PC-3 (cell line): ENCODE data around the gene DALRD3. TPM values are rescaled to one million over a fixed set of nuclear protein-coding genes. Genes with fewer than 3 reads are reported as not detected.

ENCODE experiments used
- ATAC-seq: fragments of 200-7000 bp; cut with Tn5 transposase; 2 replicates; pipeline ENCODE4 v1.9.1; 2020; ENCODE audit warnings: mild to moderate bottlenecking, moderate library complexity
- BruUV-seq: library from RNA; stranded (reverse); fragments of 400-500 nt; replicated peaks from 2 replicates; lab custom pipeline; 2021; lab: Mats Ljungman, UMichigan
- CTCF ChIA-PET: fragments of 300-600 bp; sonication (Branson Sonifier 250); formaldehyde crosslinking; loops from one replicate; lab custom pipeline; 2022; ENCODE audit warnings: antibody characterized with exemption; lab: Charles Lee
- POLR2A ChIA-PET: fragments of 300-600 bp; sonication (Branson Sonifier 250); formaldehyde crosslinking; loops from one replicate; lab custom pipeline; 2022; ENCODE audit warnings: antibody characterized with exemption; ENCODE audit not compliant: unreplicated experiment; lab: Charles Lee
- DNase-seq: peaks from one replicate; pipeline ENCODE4 v3.0.0-alpha.2; 2015
- H2AFZ ChIP-seq: fragments of 300-600 bp; sonication (generic); 2 replicates; pipeline ENCODE4 v1.6.0; 2016; ENCODE audit warnings: antibody characterized with exemption, low read length
- H3F3A ChIP-seq: fragments of 300-600 bp; sonication (generic); one replicate; pipeline ENCODE4 v1.6.0; 2017; ENCODE audit warnings: antibody characterized with exemption, low read length, control low read depth, mild to moderate bottlenecking; ENCODE audit not compliant: unreplicated experiment
- H3K27ac ChIP-seq: fragments of 300-600 bp; sonication (generic); 2 replicates; pipeline ENCODE4 v1.5.1; 2016; ENCODE audit warnings: mild to moderate bottlenecking, low read length
- H3K27me3 ChIP-seq: fragments of 300-600 bp; sonication (generic); 2 replicates; pipeline ENCODE4 v1.6.1; 2016; ENCODE audit warnings: low read length, mixed read lengths
- H3K36me3 ChIP-seq: fragments of 300-600 bp; sonication (generic); 2 replicates; pipeline ENCODE4 v1.6.1; 2016; ENCODE audit warnings: low read depth, mixed run types, low read length, mixed read lengths
- H3K4me1 ChIP-seq: fragments of 300-600 bp; sonication (generic); 2 replicates; pipeline ENCODE4 v1.5.1; 2016; ENCODE audit warnings: low read length; ENCODE audit not compliant: insufficient read depth
- H3K4me2 ChIP-seq: fragments of 300-600 bp; sonication (generic); 2 replicates; pipeline ENCODE4 v1.6.0; 2016; ENCODE audit warnings: low read length
- H3K4me3 ChIP-seq: fragments of 300-600 bp; sonication (generic); 2 replicates; pipeline ENCODE4 v1.5.1; 2016; ENCODE audit warnings: mild to moderate bottlenecking, low read length, mixed read lengths
- H3K79me2 ChIP-seq: fragments of 300-600 bp; sonication (generic); 2 replicates; pipeline ENCODE4 v1.6.1; 2017; ENCODE audit warnings: low read length, mixed read lengths
- H3K9ac ChIP-seq: fragments of 300-600 bp; sonication (generic); 2 replicates; pipeline ENCODE4 v1.6.0; 2016; ENCODE audit warnings: mild to moderate bottlenecking, low read length
- H3K9me2 ChIP-seq: fragments of 300-600 bp; sonication (generic); replicated peaks from 2 replicates; pipeline ENCODE4 v1.6.1; 2016; ENCODE audit warnings: mixed run types, low read length, mixed read lengths
- H3K9me3 ChIP-seq: fragments of 300-600 bp; sonication (generic); 2 replicates; pipeline ENCODE4 v1.6.1; 2016; ENCODE audit warnings: low read length, mixed read lengths
- H4K20me1 ChIP-seq: fragments of 300-600 bp; sonication (generic); 2 replicates; pipeline ENCODE4 v1.6.1; 2016; ENCODE audit warnings: low read length, mixed read lengths
- CTCF ChIP-seq: fragments of 300-600 bp; sonication (generic); conservative IDR thresholded peaks from 2 replicates; pipeline ENCODE4 v1.5.1; 2017; ENCODE audit warnings: antibody characterized with exemption, low read depth, mild to moderate bottlenecking, low read length
- EZH2 ChIP-seq: fragments of 300-600 bp; sonication (generic); IDR thresholded peaks from one replicate; pipeline ENCODE4 v1.6.1; 2017; ENCODE audit warnings: antibody characterized with exemption, mild to moderate bottlenecking, low read length; ENCODE audit not compliant: unreplicated experiment
- EZH2phosphoT487 ChIP-seq: fragments of 300-600 bp; sonication (generic); IDR thresholded peaks from 2 replicates; pipeline ENCODE4 v1.6.1; 2018; ENCODE audit warnings: mild to moderate bottlenecking, antibody characterized with exemption, low read length, borderline replicate concordance
- intact Hi-C: fragments of 100-400 bp; cut with micrococcal nuclease; formaldehyde crosslinking; loops from 2 replicates; pipeline ENCODE4 v1.9.0; 2023
- total RNA-seq: library from RNA; depleted of rRNA; stranded (reverse); fragments of >200 nt; gene quantifications from 2 replicates; pipeline ENCODE4 v1.2.3, GENCODE V29; 2014

DALRD3 gene
- total RNA-seq, 1 experiment from 2014 or later, result 43.3 TPM

GRCh38 chr3:49027634-49028033 lies 9.3 kb upstream of the DALRD3 start:
- Histone ChIP-seq H3K79me2 (peaks cover 65% of the 10 kb centered on the region), H3K4me1 (peaks cover 42% of the 10 kb centered on the region), H4K20me1 (0 out of 2 replicates have a peak, but pooled peaks cover 13% of the 10 kb centered on the region), H3F3A (peaks cover 10% of the 10 kb centered on the region), H3K9me2 (no peaks in the 10 kb centered on the region), H3K9ac (no peak overlapping the region), H3K4me2 (peak overlapping the region; percentile 97), H3K27me3 (no peaks in the 10 kb centered on the region), H3K36me3 (peaks cover 72% of the 10 kb centered on the region), H3K9me3 (no peaks in the 10 kb centered on the region), H3K27ac (no peak overlapping the region), H3K4me3 (peak overlapping the region; percentile 83), H2AFZ (no peak overlapping the region)
- intact Hi-C loops, result no loop called here
- BruUV-seq, result no TSS peak
- POLR2A ChIA-PET, result no interaction called here
- CTCF ChIA-PET, result no interaction called here
- DNase-seq (no peak), ATAC-seq (no peak)
- TF ChIP-seq EZH2phosphoT487, result no peak
- no peak for TF ChIP-seq CTCF
- TF ChIP-seq EZH2, result no peak

GRCh38 chr3:49026536-49026935 lies 8.2 kb upstream of the DALRD3 start:
- intact Hi-C loops, result no loop called here
- no TSS peak for BruUV-seq
- Histone ChIP-seq H3K9me3 (no peaks in the 10 kb centered on the region), H4K20me1 (0 out of 2 replicates have a peak, but pooled peaks cover 13% of the 10 kb centered on the region), H3K4me3 (no peak overlapping the region), H3K9me2 (no peaks in the 10 kb centered on the region), H3K27ac (no peak overlapping the region), H3K4me2 (no peak overlapping the region), H2AFZ (no peak overlapping the region), H3K9ac (no peak overlapping the region), H3K36me3 (peaks cover 61% of the 10 kb centered on the region), H3K79me2 (peaks cover 70% of the 10 kb centered on the region), H3F3A (peaks cover 10% of the 10 kb centered on the region), H3K4me1 (peaks cover 40% of the 10 kb centered on the region), H3K27me3 (no peaks in the 10 kb centered on the region)
- no peak for ATAC-seq
- CTCF ChIA-PET, result no interaction called here
- POLR2A ChIA-PET, result no interaction called here
- TF ChIP-seq EZH2 (no peak), CTCF (no peak), EZH2phosphoT487 (no peak)
- no peak for DNase-seq

GRCh38 chr3:49025793-49026520 lies 7.6 kb upstream of the DALRD3 start:
- intact Hi-C loops, result no loop called here
- Histone ChIP-seq H3K36me3 (peaks cover 57% of the 10 kb centered on the region), H3K4me3 (no peak overlapping the region), H3K27ac (no peak overlapping the region), H3F3A (peaks cover 10% of the 10 kb centered on the region), H3K9ac (no peak overlapping the region), H3K27me3 (no peaks in the 10 kb centered on the region), H3K79me2 (peaks cover 73% of the 10 kb centered on the region), H4K20me1 (0 out of 2 replicates have a peak, but pooled peaks cover 13% of the 10 kb centered on the region), H2AFZ (no peak overlapping the region), H3K9me2 (no peaks in the 10 kb centered on the region), H3K9me3 (no peaks in the 10 kb centered on the region), H3K4me1 (peaks cover 40% of the 10 kb centered on the region), H3K4me2 (no peak overlapping the region)
- BruUV-seq, result no TSS peak
- ChIA-PET CTCF (no interaction called here), POLR2A (no interaction called here)
- TF ChIP-seq CTCF (no peak), EZH2phosphoT487 (no peak)
- no peak for ATAC-seq
- no peak for DNase-seq
